ENCODE results near the gene CD9. TPM values are rescaled to one million over a fixed set of nuclear protein-coding genes. Genes with fewer than 3 reads are reported as not detected.

CD9 gene
- total RNA-seq, 2 experiments from 2014 or later = 3.1 to 3.3 TPM

- no peak overlapping the region for H3K4me3 Mint-ChIP-seq
- CTCF ChIA-PET = interaction anchor here (0.8 to 2.6 kb wide), 2 partner anchors 34 to 49 kb away, joined by 3 to 12 read pairs; no protein-coding TSS in a partner anchor
- H3K27me3 Mint-ChIP-seq (ENCODE audit: low read depth) = no peaks in the 10 kb centered on the region
- H3K4me1 Mint-ChIP-seq (ENCODE audit: low read depth) = peaks cover 16% of the 10 kb centered on the region
- no peaks in the 10 kb centered on the region for H3K36me3 Mint-ChIP-seq (ENCODE audit: low read depth)
- no peaks in the 10 kb centered on the region for H3K9me3 Mint-ChIP-seq
- no peak overlapping the region for H3K27ac Mint-ChIP-seq
- intact Hi-C loops (cut with micrococcal nuclease) = loop anchor here (5.0 kb wide), 1 partner anchor 32 kb away; no protein-coding TSS in a partner anchor
- no peak for DNase-seq
These were observed 29.3 kb downstream of the CD9 start for GRCh38 chr12:6229224-6230218.

- Mint-ChIP-seq H3K27me3 (ENCODE audit: low read depth) (no peaks in the 10 kb centered on the region), H3K36me3 (ENCODE audit: low read depth) (no peaks in the 10 kb centered on the region), H3K4me3 (peak overlapping the region; percentile 11), H3K9me3 (no peaks in the 10 kb centered on the region), H3K27ac (peak overlapping the region; percentile 79), H3K4me1 (ENCODE audit: low read depth) (peaks cover 16% of the 10 kb centered on the region)
- CTCF ChIA-PET = interaction anchor here (0.5 to 2.6 kb wide), 4 partner anchors 35 to 495 kb away, joined by 3 to 12 read pairs (median 4); no protein-coding TSS in a partner anchor
- intact Hi-C loops (cut with micrococcal nuclease) = loop anchor here (5.0 kb wide), 1 partner anchor 33 kb away; no protein-coding TSS in a partner anchor
- peak; percentile 74 for DNase-seq
These were observed 30.3 kb downstream of the CD9 start for GRCh38 chr12:6230321-6231110.

GRCh38 chr12:6231359-6232268, 31.4 kb downstream of the CD9 start:
- CTCF ChIA-PET = interaction anchor here (0.5 kb wide), 1 partner anchor 119 kb away, joined by 4 read pairs; no protein-coding TSS in a partner anchor
- H3K4me1 Mint-ChIP-seq (ENCODE audit: low read depth) = peaks cover 16% of the 10 kb centered on the region

DNA sequence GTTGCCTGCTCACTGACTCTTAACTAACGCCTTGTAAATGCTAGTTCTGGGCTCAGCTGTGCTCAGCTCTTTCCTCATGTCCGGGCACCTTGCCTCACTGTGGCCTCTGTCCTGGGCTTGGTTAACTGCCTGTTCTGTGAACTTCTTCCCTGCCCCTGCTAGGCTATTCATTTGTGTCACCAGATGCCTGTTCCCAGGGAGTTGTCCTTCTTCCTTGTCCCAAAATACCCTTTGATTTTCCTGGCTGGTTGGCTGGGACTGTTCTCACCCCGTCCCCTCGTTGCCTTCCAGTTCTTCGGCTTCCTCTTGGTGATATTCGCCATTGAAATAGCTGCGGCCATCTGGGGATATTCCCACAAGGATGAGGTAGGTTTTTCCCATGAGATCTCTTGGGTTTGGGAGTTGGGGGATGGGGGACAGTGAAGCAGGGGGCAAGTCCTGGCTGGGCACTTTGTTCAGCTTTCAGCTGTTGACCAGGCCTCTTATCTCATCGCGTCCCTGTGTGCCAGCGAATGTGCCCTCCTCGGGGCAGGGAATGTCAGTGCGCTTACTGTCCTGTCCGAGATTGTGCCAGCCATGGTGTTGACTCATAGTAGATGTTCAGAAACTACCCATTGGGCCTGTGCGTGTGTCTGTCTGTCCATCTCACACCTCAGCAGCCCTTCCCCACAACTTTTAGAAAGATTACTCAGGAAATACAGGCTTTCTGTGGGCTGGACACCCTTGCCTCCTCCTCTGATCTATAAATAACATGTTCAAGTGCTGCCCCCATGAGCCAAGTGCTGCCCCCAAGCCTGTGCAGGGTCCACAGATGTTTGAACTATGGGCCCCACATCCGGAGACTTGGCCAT, 33.1 kb downstream of the CD9 start:
- Mint-ChIP-seq H3K9me3 (no peaks in the 10 kb centered on the region), H3K36me3 (ENCODE audit: low read depth) (no peaks in the 10 kb centered on the region), H3K4me1 (ENCODE audit: low read depth) (peaks cover 16% of the 10 kb centered on the region), H3K27ac (no peak overlapping the region), H3K4me3 (no peak overlapping the region), H3K27me3 (ENCODE audit: low read depth) (no peaks in the 10 kb centered on the region)
- CTCF ChIA-PET = interaction anchor here (0.6 to 0.7 kb wide), 2 partner anchors 126 to 158 kb away, joined by 3 read pairs; no protein-coding TSS in a partner anchor
- peak; percentile 30 for DNase-seq
- intact Hi-C loops (cut with micrococcal nuclease) = loop anchor here (5.0 kb wide), 1 partner anchor 36 kb away; no protein-coding TSS in a partner anchor

More at GRCh38 chr12:6231359-6232268, 31.4 kb downstream of the CD9 start:
- DNase-seq = no peak
- Mint-ChIP-seq H3K27me3 (ENCODE audit: low read depth) (no peaks in the 10 kb centered on the region), H3K4me3 (no peak overlapping the region), H3K36me3 (ENCODE audit: low read depth) (no peaks in the 10 kb centered on the region), H3K27ac (no peak overlapping the region), H3K9me3 (no peaks in the 10 kb centered on the region)
- intact Hi-C loops (cut with micrococcal nuclease) = loop anchor here (5.0 kb wide), 1 partner anchor 34 kb away; no protein-coding TSS in a partner anchor

GRCh38 chr12:6234214-6234613, 34.0 kb downstream of the CD9 start:
- no peaks in the 10 kb centered on the region for H3K36me3 Mint-ChIP-seq (ENCODE audit: low read depth)
- H3K4me3 Mint-ChIP-seq = no peak overlapping the region
- no peaks in the 10 kb centered on the region for H3K27me3 Mint-ChIP-seq (ENCODE audit: low read depth)
- DNase-seq = no peak
- no peaks in the 10 kb centered on the region for H3K9me3 Mint-ChIP-seq
- intact Hi-C loops (cut with micrococcal nuclease) = loop anchor here (5.0 kb wide), 1 partner anchor 37 kb away; no protein-coding TSS in a partner anchor
- CTCF ChIA-PET = interaction anchor here (0.6 to 0.7 kb wide), 2 partner anchors 44 to 120 kb away, joined by 4 to 5 read pairs; no protein-coding TSS in a partner anchor
- H3K27ac Mint-ChIP-seq = no peak overlapping the region
- H3K4me1 Mint-ChIP-seq (ENCODE audit: low read depth) = peaks cover 16% of the 10 kb centered on the region

GRCh38 chr12:6234906-6235305, 34.7 kb downstream of the CD9 start:
- H3K27me3 Mint-ChIP-seq (ENCODE audit: low read depth) = no peaks in the 10 kb centered on the region
- H3K4me3 Mint-ChIP-seq = no peak overlapping the region
- H3K4me1 Mint-ChIP-seq (ENCODE audit: low read depth) = peaks cover 15% of the 10 kb centered on the region
- intact Hi-C loops (cut with micrococcal nuclease) = loop anchor here (5.0 kb wide), 1 partner anchor 38 kb away; no protein-coding TSS in a partner anchor
- H3K9me3 Mint-ChIP-seq = no peaks in the 10 kb centered on the region
- no peak for DNase-seq
- no peaks in the 10 kb centered on the region for H3K36me3 Mint-ChIP-seq (ENCODE audit: low read depth)
- no peak overlapping the region for H3K27ac Mint-ChIP-seq
- CTCF ChIA-PET = interaction anchor here (0.6 to 0.7 kb wide), 2 partner anchors 43 to 121 kb away, joined by 4 to 5 read pairs; no protein-coding TSS in a partner anchor

DNA sequence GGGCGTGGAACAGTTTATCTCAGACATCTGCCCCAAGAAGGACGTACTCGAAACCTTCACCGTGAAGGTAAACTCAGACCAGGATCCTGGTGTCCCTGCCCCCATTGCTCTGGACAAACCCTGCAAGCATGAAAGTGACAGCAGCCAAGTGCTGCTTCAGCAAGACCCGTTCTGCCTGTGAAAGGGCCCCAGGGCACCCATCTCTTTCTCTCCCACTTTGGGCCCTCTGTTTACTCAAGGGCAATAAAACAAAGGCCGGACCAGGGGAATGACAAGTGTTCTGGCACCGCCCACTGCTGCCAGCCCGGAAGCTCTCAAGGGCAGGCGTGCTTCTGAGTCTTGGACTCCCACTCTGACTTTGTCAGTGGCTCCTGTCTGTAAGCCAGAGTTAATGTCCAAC, 35.3 kb downstream of the CD9 start:
- Mint-ChIP-seq H3K36me3 (ENCODE audit: low read depth) (no peaks in the 10 kb centered on the region), H3K27me3 (ENCODE audit: low read depth) (no peaks in the 10 kb centered on the region), H3K4me1 (ENCODE audit: low read depth) (peaks cover 9% of the 10 kb centered on the region), H3K27ac (no peak overlapping the region), H3K9me3 (no peaks in the 10 kb centered on the region), H3K4me3 (no peak overlapping the region)
- intact Hi-C loops (cut with micrococcal nuclease) = no loop called here
- CTCF ChIA-PET = no interaction called here
- no peak for DNase-seq

DNA sequence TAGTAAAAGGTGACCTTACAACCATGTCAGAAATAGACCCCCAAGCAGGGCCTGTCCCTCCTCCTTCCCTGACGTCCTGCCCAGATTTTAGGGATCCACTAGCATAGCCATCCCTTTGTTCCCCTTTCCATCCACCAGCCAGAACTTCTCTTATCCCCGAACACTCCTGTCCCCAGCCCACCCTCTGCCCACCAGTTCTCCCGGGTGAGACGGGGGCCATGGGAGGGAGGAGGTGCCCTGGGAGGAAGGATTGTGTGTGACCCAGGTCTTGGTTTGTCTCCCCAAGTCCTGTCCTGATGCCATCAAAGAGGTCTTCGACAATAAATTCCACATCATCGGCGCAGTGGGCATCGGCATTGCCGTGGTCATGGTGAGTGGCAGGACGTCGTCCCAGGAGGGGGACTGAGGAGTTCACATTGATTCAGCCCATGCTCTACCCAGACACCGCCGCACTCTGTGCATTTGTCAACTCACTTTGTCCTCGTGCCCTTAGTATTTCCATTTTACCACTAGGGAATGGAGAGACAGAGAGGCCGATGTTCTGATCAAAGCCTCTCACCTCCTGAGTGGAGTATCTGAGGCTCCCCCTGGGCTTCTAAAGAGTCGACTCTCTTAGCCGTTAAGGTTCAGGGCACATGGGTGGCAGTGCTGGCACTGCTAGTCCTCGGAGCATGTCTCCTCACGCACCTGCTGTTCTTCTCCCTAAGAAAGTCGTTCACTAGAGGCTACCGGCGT, 35.9 kb downstream of the CD9 start:
- H3K36me3 Mint-ChIP-seq (ENCODE audit: low read depth) = no peaks in the 10 kb centered on the region
- H3K4me1 Mint-ChIP-seq (ENCODE audit: low read depth) = peaks cover 3% of the 10 kb centered on the region
- no peak overlapping the region for H3K27ac Mint-ChIP-seq
- intact Hi-C loops (cut with micrococcal nuclease) = no loop called here
- H3K9me3 Mint-ChIP-seq = no peaks in the 10 kb centered on the region
- CTCF ChIA-PET = no interaction called here
- no peak overlapping the region for H3K4me3 Mint-ChIP-seq
- no peak for DNase-seq
- no peaks in the 10 kb centered on the region for H3K27me3 Mint-ChIP-seq (ENCODE audit: low read depth)

DNA sequence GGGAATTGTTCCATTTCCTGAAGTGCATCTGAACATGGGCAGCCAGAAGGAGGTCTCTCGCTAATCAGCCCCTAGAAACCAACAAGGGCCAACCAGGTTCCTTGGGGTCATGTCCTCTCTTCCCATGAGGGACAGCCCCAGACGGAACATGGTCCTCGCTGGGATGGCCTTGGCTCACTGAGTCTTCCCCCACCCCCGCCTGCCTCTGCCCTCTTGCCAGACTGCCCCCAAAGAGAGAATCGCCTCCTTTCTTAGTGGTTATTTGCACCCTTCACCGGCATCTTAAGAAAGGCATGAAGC, 36.4 kb downstream of the CD9 start:
- no peaks in the 10 kb centered on the region for H3K36me3 Mint-ChIP-seq (ENCODE audit: low read depth)
- H3K9me3 Mint-ChIP-seq = no peaks in the 10 kb centered on the region
- no peaks in the 10 kb centered on the region for H3K27me3 Mint-ChIP-seq (ENCODE audit: low read depth)
- no peak for DNase-seq
- peaks cover under 1% of the 10 kb centered on the region for H3K4me1 Mint-ChIP-seq (ENCODE audit: low read depth)
- intact Hi-C loops (cut with micrococcal nuclease) = no loop called here
- H3K4me3 Mint-ChIP-seq = no peak overlapping the region
- CTCF ChIA-PET = no interaction called here
- no peak overlapping the region for H3K27ac Mint-ChIP-seq

DNA sequence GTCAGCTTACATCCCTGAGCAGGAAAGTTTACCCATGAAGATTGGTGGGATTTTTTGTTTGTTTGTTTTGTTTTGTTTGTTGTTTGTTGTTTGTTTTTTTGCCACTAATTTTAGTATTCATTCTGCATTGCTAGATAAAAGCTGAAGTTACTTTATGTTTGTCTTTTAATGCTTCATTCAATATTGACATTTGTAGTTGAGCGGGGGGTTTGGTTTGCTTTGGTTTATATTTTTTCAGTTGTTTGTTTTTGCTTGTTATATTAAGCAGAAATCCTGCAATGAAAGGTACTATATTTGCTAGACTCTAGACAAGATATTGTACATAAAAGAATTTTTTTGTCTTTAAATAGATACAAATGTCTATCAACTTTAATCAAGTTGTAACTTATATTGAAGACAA, 37.6 kb downstream of the CD9 start:
- Mint-ChIP-seq H3K9me3 (no peaks in the 10 kb centered on the region), H3K4me3 (no peak overlapping the region)
- CTCF ChIA-PET = interaction anchor here (1.2 kb wide), 1 partner anchor 41 kb away, joined by 4 read pairs; no protein-coding TSS in a partner anchor

More for the DNA sequence above, 37.6 kb downstream of the CD9 start:
- Mint-ChIP-seq H3K4me1 (ENCODE audit: low read depth) (no peaks in the 10 kb centered on the region), H3K36me3 (ENCODE audit: low read depth) (no peaks in the 10 kb centered on the region), H3K27me3 (ENCODE audit: low read depth) (no peaks in the 10 kb centered on the region), H3K27ac (no peak overlapping the region)
- intact Hi-C loops (cut with micrococcal nuclease) = no loop called here
- DNase-seq = no peak
